NCI-H1417 (cell line): ENCODE measurements around the gene TSC22D3.

Experiments
- DNase-seq, 3 experiments: peaks; one replicate each; lab custom pipeline; 2025; lab: John Stamatoyannopoulos, UW

Gene TSC22D3

DNA sequence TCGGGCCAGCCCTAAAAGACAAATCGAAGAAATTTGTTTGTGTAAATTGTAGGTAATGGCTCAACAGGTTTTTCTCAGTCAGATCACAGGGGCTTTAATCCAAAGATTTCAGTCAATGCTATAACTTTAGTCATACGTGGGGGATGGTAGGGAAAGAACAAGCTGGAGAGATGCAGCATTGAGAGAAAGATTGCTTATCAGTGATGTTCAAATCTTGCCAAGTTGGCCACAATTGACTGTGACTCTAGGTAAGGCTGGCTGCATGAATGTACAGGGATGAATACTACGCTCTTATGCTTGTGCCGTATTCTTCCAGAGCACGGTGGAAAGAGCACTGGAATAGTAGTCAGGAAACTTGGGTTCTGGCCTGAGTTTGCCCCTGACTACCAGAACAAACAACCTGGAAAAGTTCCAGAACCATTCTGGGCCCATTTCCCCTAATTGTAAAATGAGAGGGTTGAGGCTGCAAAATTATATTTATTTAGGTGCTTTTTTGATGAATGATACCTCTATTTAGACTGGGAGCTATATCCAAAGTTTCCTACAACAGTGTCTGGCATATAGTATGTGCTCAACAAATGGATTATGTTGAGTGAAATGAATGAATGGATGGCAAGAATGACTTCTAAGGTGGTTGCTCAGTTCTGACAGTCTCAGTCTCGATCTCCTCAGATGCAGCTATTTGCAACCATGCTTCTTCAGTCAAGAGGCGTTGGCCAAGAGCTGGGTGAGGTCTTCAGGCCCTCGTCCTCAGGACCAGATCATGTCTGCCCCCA lies 44.4 kb downstream of the TSC22D3 start:
- no peak for DNase-seq

DNA sequence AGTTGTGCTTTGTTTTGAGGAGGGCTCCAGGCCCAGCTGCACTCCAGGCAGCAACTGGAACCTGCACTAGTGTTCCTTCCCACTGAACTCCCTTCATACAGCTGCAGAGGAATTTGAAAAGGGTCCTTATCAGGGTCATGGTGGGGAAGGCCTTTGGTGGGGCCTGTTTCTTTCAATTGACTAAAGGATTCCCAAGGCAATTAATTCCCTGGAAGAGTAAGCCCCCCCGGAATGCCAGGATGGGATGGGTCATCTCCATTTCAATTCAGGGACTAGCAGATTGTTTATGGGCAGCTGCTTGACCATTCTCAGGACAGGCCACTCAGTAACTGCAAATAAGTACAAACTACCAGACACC lies 45.3 kb downstream of the TSC22D3 start:
- DNase-seq = no peak

DNA sequence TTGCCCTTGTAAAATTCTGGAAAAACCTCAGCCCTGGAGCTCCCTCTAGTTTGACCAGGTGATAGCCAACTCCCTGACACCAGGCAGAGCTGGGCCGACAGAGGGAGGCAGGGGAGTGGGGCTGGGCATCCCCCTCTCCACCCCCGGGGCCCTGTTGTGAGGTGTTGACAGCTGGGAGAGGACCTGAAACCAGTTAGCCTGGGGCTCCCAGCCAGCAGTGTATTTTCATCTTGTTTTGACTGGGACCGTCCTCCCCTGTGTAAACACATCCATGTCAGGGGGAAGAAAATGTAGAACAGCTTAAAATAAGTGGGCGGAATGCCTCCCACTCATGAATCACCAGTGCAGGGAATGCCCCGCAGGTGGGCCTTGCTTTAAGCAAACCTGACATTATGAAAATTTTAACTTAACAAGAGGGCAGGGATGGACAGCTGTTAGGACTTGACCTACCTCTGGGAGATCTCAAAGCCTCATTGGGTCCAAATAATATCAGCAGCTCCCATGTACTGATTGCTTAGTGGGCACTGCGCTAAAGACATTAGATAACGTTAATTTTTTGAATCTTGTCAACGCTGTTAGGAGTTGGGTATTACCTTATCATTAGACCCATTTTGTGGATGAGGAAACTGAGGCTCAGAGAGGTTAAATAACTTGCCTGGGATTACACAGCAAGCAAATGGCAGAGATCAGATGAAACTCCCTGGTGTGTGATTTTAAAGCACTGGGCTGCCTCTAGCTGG lies 45.9 kb downstream of the TSC22D3 start:
- DNase-seq = peak in 2 of 3 experiments; percentile 68 to 89

DNA sequence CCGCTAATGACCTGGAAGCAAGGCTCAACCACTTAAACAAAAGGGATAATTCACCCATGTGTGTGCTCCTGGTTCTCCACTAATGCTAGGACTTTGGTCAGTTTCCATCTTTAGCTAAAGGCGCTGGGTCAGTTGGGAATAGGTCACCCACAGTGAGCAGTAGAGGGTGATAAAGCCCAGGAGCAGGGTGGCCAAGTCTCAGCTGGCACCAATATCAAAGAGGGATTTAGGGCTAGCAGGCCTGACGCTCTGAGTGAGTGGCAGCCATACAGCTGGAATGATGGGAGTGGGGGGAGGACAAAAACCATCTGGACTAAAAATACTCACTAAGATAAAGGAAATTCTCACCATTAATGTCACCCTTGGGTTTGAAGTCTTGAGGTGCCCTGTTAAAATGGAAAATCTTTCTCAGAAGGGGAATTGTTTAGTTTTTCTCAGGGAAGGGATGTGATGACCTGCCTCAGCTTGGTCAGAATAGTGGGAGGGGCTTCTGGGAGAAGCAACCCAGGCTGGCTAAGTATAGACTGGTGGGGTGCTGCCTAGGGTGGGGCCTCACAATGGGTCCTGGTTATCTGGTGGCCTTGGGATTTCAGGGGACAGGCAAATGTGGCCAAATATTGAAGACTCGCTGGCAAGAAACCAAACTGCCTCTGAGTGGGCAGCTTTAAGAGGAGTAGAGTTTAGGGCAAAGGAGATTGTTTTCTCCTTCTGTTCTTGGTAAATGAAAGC lies 47.1 kb downstream of the TSC22D3 start:
- peak in 1 of 3 experiments; percentile 38 for DNase-seq

DNA sequence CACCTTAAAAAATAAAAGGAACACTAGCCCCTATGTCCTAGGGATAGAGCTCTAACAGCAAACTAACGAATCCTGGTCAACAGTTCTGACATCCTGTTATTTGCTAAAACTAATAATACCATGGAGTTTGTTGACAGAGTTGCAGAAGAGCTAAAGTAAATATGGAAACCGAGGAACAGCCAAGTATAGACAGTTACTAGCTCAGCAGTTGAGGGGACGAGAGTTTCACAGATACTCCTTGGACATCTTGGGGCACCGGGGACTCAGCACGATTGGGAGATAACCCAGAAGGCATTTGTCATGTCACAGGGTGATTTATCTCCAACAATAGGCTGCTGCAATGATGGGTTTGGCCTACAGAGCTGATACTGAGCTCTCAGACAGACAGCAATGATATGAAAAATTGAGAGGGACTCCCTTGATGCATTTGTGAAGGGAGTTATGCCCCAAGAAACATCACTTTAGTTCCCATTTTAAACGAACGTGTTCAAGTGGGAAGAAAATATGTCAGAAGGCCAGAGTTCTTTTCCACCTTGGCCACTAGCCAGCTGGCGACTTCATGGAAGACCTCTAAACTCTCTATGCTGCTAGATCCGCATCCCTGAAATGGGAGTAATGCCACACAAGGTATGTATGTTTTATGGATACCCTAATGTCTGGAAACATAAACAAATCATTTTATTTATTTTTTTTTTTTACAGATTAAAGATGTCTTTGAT lies 48.6 kb downstream of the TSC22D3 start:
- no peak for DNase-seq

DNA sequence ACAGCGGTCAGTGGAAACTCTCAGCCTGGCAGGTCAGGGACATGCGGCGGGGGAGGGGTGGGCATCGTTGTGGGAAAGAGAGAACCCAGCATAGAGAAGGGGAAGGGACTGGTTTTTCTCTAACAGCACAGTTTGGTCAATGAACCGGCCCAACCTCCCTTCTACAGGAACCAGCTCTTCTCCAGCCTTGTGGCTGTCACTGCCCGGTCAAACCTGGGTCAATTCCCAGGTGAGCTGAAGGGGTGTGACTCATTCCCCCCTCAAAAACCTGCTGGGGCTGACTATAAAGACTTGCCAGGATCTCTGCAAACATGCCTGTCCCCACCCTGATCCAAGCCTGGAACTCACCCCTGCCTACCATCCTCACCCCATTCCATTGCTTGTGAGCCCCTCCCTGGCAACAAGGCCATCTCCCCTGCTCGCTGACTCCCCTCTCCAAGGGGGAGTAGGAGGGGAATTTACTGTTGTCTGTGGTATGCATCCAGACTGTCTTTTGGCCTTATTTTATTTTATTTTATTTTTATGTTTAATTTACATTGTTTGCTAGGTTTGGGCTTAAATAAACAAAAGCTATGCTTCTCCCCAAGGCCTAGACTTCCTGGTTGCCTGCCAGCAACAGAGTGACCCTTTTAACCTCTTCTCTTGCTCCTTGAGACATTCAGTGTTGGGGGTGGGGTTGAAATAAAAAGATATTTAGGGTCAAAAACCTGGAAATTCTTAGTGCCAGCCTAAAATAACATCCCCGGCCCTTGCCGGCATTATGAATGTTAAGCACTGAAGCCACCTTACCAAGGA lies 49.6 kb downstream of the TSC22D3 start:
- DNase-seq = no peak

DNA sequence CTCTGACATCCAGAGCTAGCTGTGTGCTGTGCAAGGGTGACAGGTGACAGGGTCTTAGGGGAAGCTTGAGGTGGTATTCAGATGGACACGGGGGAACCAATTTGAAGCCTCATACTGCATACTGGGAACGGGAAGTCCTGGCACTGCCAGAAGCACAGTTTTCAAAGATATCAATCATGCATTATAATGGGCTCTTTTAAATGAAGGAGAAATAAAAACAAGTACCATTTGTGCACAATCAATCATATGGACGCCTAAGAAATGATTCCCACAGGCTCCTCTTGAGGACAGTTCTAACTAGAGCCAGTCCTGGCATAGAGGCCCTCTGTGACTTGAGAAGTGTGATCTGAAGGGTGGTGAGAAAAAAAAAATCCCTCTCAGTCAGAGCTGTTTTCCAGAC lies 50.9 kb downstream of the TSC22D3 start:
- no peak for DNase-seq

DNA sequence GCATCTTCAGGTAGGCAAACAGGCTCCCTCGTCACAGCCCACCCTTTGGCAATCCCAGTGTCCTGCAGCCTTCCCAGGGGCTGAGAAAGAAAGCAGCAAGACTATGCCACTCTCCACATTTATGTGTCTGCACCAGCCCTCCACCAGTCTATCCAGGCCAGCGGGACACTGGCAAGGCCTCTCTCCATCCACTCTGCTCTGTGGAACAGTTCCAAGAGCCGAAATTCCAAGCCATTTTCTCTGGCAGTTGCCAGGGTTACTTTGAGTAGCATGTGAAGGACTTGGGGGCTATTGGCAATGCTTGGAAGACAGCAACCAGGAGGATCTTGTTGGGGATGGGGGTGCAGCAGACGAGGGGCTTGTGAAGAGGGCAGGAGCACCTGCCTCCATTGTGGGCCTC lies 52.1 kb downstream of the TSC22D3 start:
- DNase-seq = no peak

DNA sequence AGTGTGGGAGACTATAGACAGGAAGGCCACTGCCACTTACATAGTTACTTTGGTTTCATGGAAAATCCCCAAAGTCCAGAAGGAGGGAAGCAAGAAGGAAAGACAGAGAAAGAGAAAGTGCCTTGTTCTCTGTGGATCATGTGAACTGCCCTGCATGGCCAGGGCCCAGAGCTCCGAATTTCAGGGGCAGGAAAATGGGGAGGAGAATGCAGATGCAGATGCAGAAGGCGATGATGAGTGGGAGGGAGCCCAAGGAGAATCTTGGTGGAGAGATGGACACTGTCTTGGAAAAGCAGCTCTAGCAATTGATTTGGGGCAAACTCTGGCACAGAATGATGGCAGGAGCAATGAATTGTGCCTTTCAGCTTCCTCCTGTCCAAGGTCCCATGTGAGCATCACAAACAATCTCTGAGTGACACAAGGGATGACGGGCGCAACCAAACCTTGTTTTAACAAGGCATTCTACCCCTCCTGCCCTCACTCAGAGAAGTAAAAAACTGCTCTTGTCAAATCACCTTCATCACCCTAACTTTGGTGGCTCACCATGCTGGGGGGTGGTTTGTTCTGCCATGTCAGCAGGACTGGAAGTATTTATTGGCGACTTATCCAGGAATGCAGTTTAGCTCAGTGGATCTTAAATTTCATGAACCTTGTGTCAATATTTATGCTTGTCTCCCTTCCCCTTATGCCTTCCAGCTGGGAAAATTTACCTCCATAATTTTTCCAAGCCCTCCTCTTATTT lies 53.5 kb downstream of the TSC22D3 start:
- no peak for DNase-seq

DNA sequence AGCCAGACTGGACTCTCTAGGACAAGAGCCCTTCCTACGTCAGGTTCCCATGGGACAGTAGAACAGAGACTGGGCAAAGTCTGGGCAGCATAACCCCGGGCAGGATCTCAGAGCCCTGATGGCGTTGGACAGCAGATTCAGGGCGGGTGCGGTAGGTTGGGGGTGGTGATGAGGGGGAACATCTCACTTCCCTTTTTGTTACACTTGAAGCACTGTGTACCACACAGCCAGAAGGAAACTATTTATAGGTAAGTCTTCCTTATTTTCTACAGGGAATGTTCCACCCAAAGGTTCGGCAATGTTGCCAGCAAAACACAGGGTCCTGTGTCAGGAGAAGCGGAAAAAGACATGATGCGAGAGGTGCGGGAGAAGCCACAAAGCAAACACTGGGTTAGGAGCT lies 54.3 kb downstream of the TSC22D3 start:
- no peak for DNase-seq

DNA sequence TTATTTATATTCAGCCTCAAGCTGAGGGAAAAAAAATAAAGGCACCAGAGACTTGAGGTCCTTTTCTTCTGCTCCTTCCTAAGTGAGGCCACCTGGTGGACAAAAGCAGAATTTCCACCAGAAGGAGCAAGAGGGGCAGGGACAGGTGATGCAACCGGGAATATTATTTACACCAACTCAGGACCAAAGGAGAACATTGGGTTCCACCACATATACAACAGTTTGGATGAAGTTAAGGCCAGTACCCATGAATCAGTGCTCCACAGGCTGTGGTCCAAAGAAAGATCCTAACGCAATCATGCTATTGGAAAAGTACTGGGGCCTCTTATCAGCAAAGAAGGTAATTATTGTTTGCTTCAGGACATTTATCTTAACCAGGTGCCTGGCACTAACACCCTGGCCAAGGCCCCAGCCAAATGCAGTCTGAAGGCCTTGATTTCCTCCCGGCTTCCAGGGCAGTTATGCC lies 57.4 kb downstream of the TSC22D3 start:
- DNase-seq = peak; percentile 61 to 86 (median 64)

DNA sequence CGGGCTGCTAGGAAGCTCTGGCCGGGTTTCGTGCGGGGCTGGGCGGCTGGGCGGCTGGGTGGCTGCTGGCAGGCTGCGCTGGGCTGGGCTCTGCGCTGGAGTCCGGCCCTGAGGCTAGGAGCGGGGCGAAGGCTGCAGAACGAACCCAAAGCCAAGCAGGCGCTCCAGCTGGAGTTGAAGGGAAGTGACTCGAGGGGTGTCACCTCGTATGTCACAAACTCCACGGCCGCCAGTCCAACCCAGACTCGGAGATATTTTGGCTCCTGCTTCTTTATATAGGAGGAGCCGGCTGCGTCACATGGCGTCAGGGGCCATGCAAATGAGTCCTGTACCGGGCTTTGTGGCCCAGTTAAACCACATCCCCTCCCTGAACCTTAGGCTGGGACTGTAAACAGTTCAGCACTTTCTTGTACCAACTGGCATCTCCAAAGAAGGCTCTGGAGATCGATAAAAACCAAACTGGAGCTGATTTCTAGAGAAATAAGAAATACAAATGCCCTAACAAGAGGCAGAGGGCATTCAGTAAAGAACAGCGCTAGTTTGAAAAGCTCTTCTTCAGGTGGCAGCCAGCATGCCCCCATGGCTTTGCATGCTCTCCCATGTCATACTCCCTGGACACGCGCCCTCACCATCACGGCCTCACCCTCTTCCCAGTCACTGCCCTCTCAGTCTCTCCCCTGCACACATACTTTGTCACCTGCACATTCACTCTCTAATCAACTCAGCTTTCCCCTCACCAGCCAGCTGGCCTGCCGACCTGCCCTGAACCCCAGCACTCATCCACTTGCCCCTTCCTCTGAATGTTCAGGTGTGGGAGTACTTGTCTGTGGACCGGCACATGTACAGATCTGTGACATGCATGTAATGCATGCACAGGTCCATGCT lies 58.5 kb downstream of the TSC22D3 start:
- DNase-seq = peak; percentile 12 to 73 (median 57)

DNA sequence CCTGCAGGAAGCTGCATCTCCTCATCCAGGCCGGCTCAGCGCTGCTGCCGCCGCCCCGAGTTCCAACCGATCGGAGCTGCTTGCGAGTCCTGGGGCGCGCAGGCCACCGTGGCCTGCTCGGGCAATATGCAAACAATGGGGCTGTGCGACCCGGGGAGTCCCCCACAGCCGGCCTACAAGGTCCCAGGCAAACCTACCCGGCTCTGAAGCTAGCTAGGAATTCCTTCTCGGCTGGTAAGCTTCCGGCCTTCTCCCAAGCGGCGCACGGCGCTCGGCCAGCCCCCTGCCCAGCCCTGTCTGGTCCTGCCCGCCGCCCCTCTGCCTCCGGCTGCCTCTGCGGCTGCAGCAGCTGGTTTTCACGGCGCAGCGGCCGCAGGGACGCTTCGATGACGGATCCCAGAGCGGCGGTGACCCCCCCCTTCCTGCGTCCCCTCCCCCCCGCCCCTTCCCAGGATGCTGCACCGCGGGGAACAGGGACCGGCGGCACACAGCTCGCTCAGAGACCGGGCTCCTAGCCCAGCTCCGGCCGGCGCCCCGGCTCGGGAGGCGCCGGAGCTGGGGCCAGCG lies 59.4 kb downstream of the TSC22D3 start:
- peak; percentile 23 to 73 (median 61) for DNase-seq

DNA sequence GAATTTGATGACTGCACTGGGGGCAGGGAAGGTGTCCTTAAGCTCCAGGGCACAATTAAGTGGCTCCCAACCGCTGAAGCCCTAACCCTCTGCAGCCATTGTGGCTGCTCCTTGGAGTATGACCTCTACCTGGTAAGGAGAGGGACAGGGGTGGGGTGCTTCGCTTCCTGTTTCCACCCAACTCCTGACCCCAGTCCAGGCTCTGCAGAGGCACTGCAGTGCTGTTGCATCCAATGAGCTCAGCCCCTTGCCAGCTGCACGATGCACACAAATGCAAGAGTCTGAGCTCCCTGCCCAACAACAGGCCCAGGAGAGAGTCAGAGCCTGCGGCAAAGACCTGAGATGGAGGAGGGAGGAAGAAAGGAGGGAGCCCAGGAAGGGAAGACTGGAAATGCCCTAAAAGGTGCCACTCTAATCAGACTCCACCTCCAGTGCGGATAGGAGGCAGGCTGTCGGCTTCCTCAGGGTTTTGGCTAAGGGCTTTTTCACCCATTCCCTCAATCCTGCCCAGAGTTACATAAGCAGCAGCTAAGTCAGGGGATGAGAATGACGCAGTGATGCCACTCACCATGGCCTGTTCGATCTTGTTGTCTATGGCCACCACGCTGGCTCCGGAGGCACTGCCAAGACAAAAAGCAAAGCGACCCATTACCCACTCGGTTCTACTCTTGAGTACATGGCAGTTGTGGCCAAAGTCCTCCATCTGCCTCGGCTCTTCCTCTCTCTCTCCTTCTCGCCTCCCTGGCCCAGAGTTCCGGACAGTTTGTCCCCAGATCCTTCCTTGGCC lies 60.1 kb downstream of the TSC22D3 start:
- no peak for DNase-seq

DNA sequence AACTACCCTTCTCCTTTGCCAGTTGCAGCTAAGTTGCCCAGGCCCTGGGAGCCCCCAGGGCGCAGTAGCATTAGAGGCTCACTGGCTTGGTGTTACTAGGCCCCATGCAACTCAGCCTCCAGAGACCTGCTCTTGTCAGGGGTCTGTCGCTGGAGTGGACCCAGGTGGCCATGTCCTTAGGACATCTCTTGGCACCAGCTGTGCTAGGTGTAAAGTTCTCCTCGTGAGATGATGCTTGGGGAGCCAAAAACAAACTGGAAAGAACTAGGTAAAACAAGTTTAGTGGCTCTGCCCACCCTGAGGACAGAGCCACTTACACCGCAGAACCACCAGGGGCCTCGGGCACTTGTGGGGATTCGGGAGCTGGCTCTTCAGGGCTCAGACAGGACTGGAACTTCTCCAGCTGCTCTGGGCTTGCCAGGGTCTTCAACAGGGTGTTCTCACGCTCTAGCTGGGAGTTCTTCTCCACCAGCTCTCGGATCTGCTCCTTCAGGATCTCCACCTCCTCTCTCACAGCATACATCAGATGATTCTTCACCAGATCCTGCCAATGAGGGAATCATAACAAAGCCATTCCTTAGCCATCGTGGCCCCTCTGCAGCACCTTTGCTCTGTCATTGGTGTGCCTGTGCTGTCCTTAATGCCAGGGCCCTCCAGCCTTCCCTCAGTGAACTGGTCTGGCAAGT lies 61.2 kb downstream of the TSC22D3 start:
- DNase-seq = no peak

DNA sequence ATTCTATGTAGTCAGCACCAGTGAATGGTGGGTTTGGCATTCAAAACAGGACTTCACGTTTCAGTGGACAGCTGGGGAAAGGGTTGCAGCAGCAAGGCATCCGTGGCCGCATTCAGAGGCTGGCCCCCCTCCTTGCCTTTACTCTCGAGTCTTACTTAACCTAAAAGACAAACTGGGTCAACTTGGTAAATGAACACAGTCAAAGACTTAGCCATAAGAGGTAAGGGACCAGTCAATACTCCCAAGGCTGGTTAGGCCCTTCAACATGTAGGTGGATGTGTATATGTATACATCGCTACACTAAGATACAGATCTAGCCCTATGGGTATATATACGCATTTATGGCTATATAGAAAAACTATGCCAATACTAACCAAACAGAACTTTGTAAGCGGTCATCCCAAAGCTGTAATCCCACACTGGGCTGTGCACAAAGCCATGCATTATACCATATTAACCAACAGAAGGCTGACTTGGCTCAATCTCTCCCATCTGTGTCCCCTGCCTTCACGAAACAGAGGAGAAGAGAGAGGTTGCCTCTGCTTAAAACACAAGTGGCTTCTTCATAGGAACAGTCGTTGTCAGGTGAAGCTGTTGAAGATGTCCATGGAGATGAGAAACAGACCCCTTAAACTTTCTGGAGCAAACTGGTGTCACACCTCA lies 61.9 kb downstream of the TSC22D3 start:
- no peak for DNase-seq

DNA sequence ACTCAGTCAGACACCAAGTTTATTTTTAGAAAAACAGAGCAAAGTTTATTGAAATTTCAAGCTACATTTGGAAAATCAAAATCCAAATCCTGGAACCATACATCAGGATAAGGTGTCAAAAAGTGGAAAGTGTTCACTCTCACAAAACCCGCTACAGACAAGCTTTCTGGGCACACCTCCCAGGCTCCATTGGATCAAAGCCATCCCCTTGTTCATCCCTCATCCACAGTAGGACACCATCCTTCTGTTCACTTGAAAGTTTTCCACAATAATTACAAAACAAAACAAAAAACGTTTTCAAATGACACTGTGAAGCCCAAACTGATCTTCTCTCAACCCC lies 62.4 kb downstream of the TSC22D3 start:
- DNase-seq = no peak
